ACC112 (cell line): ENCODE data around the gene UBA1.

ENCODE experiments used
- H2AFZ ChIP-seq: fragments of 200-600 bp; sonication (generic); one replicate; pipeline ENCODE4 v1.6.0; 2017; ENCODE audit warnings: antibody characterized with exemption, low read length; ENCODE audit not compliant: unreplicated experiment
- H3K27ac ChIP-seq: fragments of 200-600 bp; sonication (generic); 2 replicates; pipeline ENCODE4 v1.5.1; 2014; ENCODE audit warnings: low read depth, mild to moderate bottlenecking, antibody characterized with exemption, low read length, moderate library complexity
- H3K27me3 ChIP-seq: fragments of 200-600 bp; sonication (generic); 2 replicates; pipeline ENCODE4 v1.6.1; 2014; ENCODE audit warnings: mild to moderate bottlenecking, antibody characterized with exemption, low read length, moderate library complexity, mixed read lengths; ENCODE audit not compliant: insufficient read depth
- H3K36me3 ChIP-seq: fragments of 200-600 bp; sonication (generic); 2 replicates; pipeline ENCODE4 v1.6.1; 2016; ENCODE audit warnings: mild to moderate bottlenecking, antibody characterized with exemption, low read length, moderate library complexity, mixed read lengths; ENCODE audit not compliant: insufficient read depth
- H3K4me1 ChIP-seq: fragments of 200-600 bp; sonication (generic); one replicate; pipeline ENCODE4 v1.6.1; 2016; ENCODE audit warnings: low read length, mixed read lengths; ENCODE audit not compliant: insufficient read depth, unreplicated experiment, control insufficient read depth
- H3K4me3 ChIP-seq: fragments of 200-600 bp; sonication (generic); 2 replicates; pipeline ENCODE4 v1.5.1; 2014; ENCODE audit warnings: mild to moderate bottlenecking, low read depth, low read length
- H3K79me2 ChIP-seq: fragments of 200-600 bp; sonication (generic); one replicate; pipeline ENCODE4 v1.6.0; 2016; ENCODE audit warnings: low read length; ENCODE audit not compliant: control insufficient read depth, unreplicated experiment, insufficient read depth

UBA1 gene

GRCh38 chrX:47224266-47224895 is 30.8 kb downstream of the UBA1 start:
- H3K27ac ChIP-seq: no peak overlapping the region
- H3K36me3 ChIP-seq: peaks cover 4% of the 10 kb centered on the region; the same call in 1 of the 2 replicates
- H2AFZ ChIP-seq: no peak overlapping the region
- peaks cover 38% of the 10 kb centered on the region for H3K79me2 ChIP-seq
- no peaks in the 10 kb centered on the region for H3K27me3 ChIP-seq
- peaks cover 10% of the 10 kb centered on the region for H3K4me1 ChIP-seq
- no peak overlapping the region for H3K4me3 ChIP-seq

- Histone ChIP-seq H3K4me3 (no peak overlapping the region), H3K27me3 (no peaks in the 10 kb centered on the region), H3K4me1 (peaks cover 10% of the 10 kb centered on the region), H3K79me2 (peaks cover 33% of the 10 kb centered on the region), H3K27ac (no peak overlapping the region), H3K36me3 (peaks cover 4% of the 10 kb centered on the region; the same call in 1 of the 2 replicates), H2AFZ (no peak overlapping the region)
Observed at GRCh38 chrX:47224896-47225290, 31.3 kb downstream of the UBA1 start.

- Histone ChIP-seq H3K79me2 (peaks cover 21% of the 10 kb centered on the region), H3K36me3 (peaks cover 4% of the 10 kb centered on the region; the same call in 1 of the 2 replicates), H3K27ac (no peak overlapping the region), H3K4me1 (no peaks in the 10 kb centered on the region), H3K27me3 (no peaks in the 10 kb centered on the region), H2AFZ (no peak overlapping the region), H3K4me3 (no peak overlapping the region)
Observed at GRCh38 chrX:47226071-47226470, 32.4 kb downstream of the UBA1 start.

DNA sequence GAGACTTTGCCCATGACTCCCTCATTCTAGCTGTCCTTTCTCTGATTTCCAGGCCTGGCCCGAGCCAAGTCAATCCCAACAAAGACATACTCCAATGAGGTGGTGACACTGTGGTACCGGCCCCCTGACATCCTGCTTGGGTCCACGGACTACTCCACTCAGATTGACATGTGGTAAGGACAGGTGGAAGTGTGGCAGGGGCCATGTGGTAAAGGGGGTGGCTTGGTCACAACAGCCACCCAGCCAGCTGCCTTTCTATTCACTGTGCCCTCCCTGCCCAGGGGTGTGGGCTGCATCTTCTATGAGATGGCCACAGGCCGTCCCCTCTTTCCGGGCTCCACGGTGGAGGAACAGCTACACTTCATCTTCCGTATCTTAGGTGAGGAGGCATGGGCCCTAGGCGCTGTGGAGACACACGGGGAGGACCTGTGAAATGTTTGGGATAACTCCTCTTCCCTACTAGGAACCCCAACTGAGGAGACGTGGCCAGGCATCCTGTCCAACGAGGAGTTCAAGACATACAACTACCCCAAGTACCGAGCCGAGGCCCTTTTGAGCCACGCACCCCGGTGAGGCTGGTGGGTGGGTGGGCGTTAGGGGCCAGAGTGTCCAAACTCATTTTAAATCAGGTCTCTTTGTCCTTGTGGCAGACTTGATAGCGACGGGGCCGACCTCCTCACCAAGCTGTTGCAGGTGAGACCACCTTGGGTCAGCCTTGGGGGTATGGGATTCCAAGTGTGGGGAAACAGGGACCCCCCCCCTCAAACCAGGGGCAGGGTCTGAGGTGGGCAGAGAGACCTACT is 33.1 kb downstream of the UBA1 start:
- no peaks in the 10 kb centered on the region for H3K4me1 ChIP-seq
- peaks cover 14% of the 10 kb centered on the region for H3K79me2 ChIP-seq
- no peak overlapping the region for H2AFZ ChIP-seq
- no peak overlapping the region for H3K4me3 ChIP-seq
- peaks cover 4% of the 10 kb centered on the region; the same call in 1 of the 2 replicates for H3K36me3 ChIP-seq
- H3K27me3 ChIP-seq: no peaks in the 10 kb centered on the region
- H3K27ac ChIP-seq: no peak overlapping the region

GRCh38 chrX:47227334-47227583 is 33.6 kb downstream of the UBA1 start:
- Histone ChIP-seq H3K27ac (no peak overlapping the region), H3K4me1 (peaks cover 1% of the 10 kb centered on the region), H2AFZ (no peak overlapping the region), H3K36me3 (peaks cover 4% of the 10 kb centered on the region; the same call in 1 of the 2 replicates), H3K27me3 (no peaks in the 10 kb centered on the region), H3K79me2 (peaks cover 12% of the 10 kb centered on the region), H3K4me3 (no peak overlapping the region)

DNA sequence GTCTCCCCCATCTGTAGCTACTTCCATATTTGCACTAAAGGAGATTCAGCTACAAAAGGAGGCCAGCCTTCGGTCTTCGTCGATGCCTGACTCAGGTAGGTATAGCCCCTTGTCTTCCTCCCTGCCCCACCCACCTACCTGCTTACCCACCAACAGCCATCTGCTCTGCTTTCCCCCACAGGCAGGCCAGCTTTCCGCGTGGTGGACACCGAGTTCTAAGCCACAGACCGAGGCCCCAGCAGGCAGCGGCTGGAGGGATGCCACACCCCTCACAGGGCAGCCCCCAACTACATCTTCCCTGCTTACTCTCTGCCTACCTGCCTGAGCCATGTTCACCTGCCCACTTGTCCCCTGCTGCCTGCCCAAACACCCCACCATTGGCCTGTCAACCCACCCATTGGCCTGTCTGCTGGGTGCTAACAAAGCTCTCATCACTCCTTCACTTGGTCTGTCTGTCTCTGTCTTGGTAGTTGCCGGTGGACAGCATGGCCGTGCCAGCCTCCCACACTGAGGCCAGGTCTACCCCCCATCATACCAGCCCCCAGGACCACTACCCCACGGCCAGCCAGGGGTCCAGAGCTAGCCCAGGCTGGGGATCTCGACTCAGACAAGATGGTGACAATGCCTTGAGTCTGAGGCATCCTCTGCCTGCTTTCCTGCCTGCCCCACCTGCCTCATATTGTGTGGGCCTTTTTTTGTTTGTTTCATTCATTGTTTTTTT is 35.1 kb downstream of the UBA1 start:
- H3K4me1 ChIP-seq: peaks cover 4% of the 10 kb centered on the region
- H3K27me3 ChIP-seq: no peaks in the 10 kb centered on the region
- no peak overlapping the region for H3K27ac ChIP-seq
- no peak overlapping the region for H3K4me3 ChIP-seq
- no peak overlapping the region for H2AFZ ChIP-seq
- H3K36me3 ChIP-seq: peaks cover 4% of the 10 kb centered on the region; the same call in 1 of the 2 replicates
- H3K79me2 ChIP-seq: peaks cover 8% of the 10 kb centered on the region

DNA sequence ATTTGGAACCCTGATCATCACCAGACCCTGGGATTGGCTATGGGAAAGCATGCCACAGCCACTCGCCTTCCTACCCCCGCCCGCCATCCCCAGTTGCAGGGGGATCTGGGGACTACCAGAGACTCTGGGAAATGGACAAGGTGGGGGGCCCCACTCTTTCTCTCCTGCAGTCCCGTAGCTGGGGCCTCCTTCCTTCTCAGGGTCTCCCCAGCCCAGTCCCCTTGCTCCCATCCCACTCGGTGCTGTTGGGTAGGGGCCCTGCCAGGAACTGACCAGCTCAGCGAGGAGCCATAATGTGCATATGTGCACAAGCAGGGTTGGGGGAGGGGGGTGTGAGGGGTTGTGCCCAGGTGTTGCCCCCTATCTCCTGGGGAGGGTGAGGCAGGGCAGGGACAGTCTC is 35.8 kb downstream of the UBA1 start:
- no peak overlapping the region for H2AFZ ChIP-seq
- no peak overlapping the region for H3K27ac ChIP-seq
- peaks cover 4% of the 10 kb centered on the region for H3K4me1 ChIP-seq
- H3K79me2 ChIP-seq: peaks cover 15% of the 10 kb centered on the region
- H3K4me3 ChIP-seq: no peak overlapping the region
- H3K27me3 ChIP-seq: no peaks in the 10 kb centered on the region
- H3K36me3 ChIP-seq: peaks cover 4% of the 10 kb centered on the region; the same call in 1 of the 2 replicates

- peaks cover 22% of the 10 kb centered on the region for H3K79me2 ChIP-seq
- peaks cover 4% of the 10 kb centered on the region; the same call in 1 of the 2 replicates for H3K36me3 ChIP-seq
- H3K27ac ChIP-seq: no peak overlapping the region
- no peak overlapping the region for H2AFZ ChIP-seq
- no peaks in the 10 kb centered on the region for H3K27me3 ChIP-seq
- H3K4me1 ChIP-seq: peaks cover 6% of the 10 kb centered on the region
- H3K4me3 ChIP-seq: no peak overlapping the region
Observed at GRCh38 chrX:47230136-47230868, 36.7 kb downstream of the UBA1 start.

DNA sequence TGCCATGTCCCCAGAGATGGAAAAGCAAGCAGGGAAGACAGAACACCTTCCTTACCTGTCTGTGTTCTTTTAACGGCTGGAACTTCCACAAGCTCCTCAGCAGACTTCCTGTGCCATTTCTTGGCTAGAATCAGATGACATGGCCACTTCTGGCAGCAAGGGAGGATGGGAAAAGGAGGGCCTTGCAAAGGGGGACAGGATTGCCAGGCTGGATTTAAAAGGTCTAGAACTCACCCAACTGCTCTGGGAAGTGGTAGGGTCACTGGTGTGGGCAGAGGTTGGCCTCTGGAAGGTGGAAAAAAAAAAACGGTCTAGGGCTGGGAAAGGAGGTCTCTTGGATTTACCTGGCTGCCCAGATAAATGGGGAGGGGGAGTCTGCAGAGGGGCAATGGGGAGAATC is 37.5 kb downstream of the UBA1 start:
- Histone ChIP-seq H3K79me2 (peaks cover 31% of the 10 kb centered on the region), H3K27me3 (no peaks in the 10 kb centered on the region), H3K27ac (peak overlapping the region; percentile 94; the same call in 1 of the 2 replicates)

DNA sequence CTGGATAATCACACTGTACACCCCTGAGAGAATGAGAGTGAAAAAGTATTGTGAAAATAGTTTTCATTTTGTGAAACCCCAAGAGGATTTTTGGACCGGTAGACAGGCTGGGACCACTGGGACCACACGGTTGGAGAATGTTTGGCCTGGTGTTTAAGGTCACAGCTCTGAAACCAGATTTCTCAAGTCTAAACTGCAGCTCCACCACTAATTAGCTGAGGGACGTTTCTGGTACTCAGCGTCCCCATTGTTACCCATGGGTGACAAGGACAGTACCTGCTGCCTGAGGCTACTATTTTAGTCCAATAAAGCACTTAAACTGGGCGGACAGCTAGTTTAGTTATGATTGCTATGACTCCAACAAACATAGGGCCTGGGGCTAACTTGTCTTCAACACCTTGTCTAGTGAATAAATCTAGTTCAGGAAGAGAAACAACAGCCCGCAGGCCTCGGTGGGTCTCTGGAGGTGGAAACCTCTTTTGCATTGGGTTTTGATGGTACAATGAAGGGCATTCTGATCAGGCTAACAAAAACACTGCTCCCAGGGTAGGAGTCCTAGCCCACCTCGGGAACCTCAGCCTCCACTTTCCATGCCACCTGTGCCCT is 38.7 kb downstream of the UBA1 start:
- Histone ChIP-seq H3K4me1 (peaks cover 11% of the 10 kb centered on the region), H3K36me3 (peaks cover 4% of the 10 kb centered on the region; the same call in 1 of the 2 replicates), H3K27ac (peak overlapping the region; percentile 94), H3K79me2 (peaks cover 42% of the 10 kb centered on the region), H3K4me3 (peak overlapping the region; percentile 80), H3K27me3 (no peaks in the 10 kb centered on the region), H2AFZ (no peak overlapping the region)

More for the DNA sequence above, 37.5 kb downstream of the UBA1 start:
- Histone ChIP-seq H2AFZ (no peak overlapping the region), H3K4me3 (no peak overlapping the region), H3K4me1 (peaks cover 11% of the 10 kb centered on the region), H3K36me3 (peaks cover 4% of the 10 kb centered on the region; the same call in 1 of the 2 replicates)
